Panc1 (cell line): ENCODE results near the gene PRLH. TPM values are rescaled to one million over a fixed set of nuclear protein-coding genes. Genes with fewer than 3 reads are reported as not detected.

ENCODE experiments used
- ATAC-seq: fragments of 200-7000 bp; cut with Tn5 transposase; 2 replicates; pipeline ENCODE4 v1.9.1; 2020; ENCODE audit warnings: mild to moderate bottlenecking, moderate library complexity
- BruUV-seq: library from RNA; stranded (reverse); fragments of 400-500 nt; replicated peaks from 2 replicates; lab custom pipeline; 2021; lab: Mats Ljungman, UMichigan
- CTCF ChIA-PET: fragments of 300-600 bp; sonication (Branson Sonifier 250); formaldehyde crosslinking; loops from one replicate; lab custom pipeline; 2022; ENCODE audit warnings: antibody characterized with exemption; lab: Charles Lee
- POLR2A ChIA-PET: fragments of 300-600 bp; sonication (Branson Sonifier 250); formaldehyde crosslinking; loops from one replicate; lab custom pipeline; 2022; ENCODE audit warnings: antibody characterized with exemption; lab: Charles Lee
- DNase-seq: peaks from one replicate; pipeline ENCODE4 v3.0.0-alpha.2; 2010; ENCODE audit warnings: low read depth, low spot score
- H3K27ac ChIP-seq: 2 replicates; pipeline ENCODE4 v1.5.1; 2011; ENCODE audit warnings: mild to moderate bottlenecking, low read length, inconsistent platforms
- H3K27me3 ChIP-seq: fragments of 200-500 bp; sonication (Bioruptor generic); 2 replicates; pipeline ENCODE4 v1.6.0; 2014; ENCODE audit warnings: low read length, inconsistent platforms; ENCODE audit not compliant: control insufficient read depth, insufficient read depth
- H3K36me3 ChIP-seq: fragments of 200-500 bp; sonication (Bioruptor generic); 2 replicates; pipeline ENCODE4 v1.5.1; 2014; ENCODE audit warnings: inconsistent platforms, mild to moderate bottlenecking, low read length, moderate library complexity; ENCODE audit not compliant: control insufficient read depth, insufficient read depth
- H3K4me1 ChIP-seq: 2 replicates; pipeline ENCODE4 v1.5.1; 2011; ENCODE audit warnings: inconsistent platforms, mild to moderate bottlenecking, low read length, moderate library complexity; ENCODE audit not compliant: control insufficient read depth, insufficient read depth
- H3K4me3 ChIP-seq, 2 experiments: 2 replicates each; pipeline ENCODE4 v1.5.1; 2011 to 2012; ENCODE audit warnings: low read depth in 2 of 2, low read length in 2 of 2, mild to moderate bottlenecking in 2 of 2, inconsistent platforms in 1 of 2, moderate library complexity in 1 of 2
- H3K9me3 ChIP-seq: fragments of 200-500 bp; sonication (Bioruptor generic); 2 replicates; pipeline ENCODE4 v1.5.1; 2014; ENCODE audit warnings: low read depth, mild to moderate bottlenecking, inconsistent platforms, low read length, moderate library complexity; ENCODE audit not compliant: control insufficient read depth, insufficient read depth
- CTCF ChIP-seq: fragments of 450-650 bp; IDR thresholded peaks from 2 replicates; pipeline ENCODE4 v1.5.1; 2017; ENCODE audit warnings: mild to moderate bottlenecking
- POLR2AphosphoS5 ChIP-seq: IDR thresholded peaks from 2 replicates; pipeline ENCODE4 v1.6.1; 2012; ENCODE audit warnings: mild to moderate bottlenecking, low read depth, low read length, moderate library complexity
- REST ChIP-seq, 2 experiments: IDR thresholded peaks; 2 replicates each; pipeline ENCODE4 v1.6.1; 2011 to 2012; ENCODE audit warnings: low read depth in 2 of 2, control low read depth in 1 of 2, low read length in 1 of 2, mild to moderate bottlenecking in 1 of 2, moderate library complexity in 1 of 2; ENCODE audit not compliant: insufficient read depth in 1 of 2
- SIN3A ChIP-seq: IDR thresholded peaks from 2 replicates; pipeline ENCODE4 v1.6.1; 2012; ENCODE audit warnings: low read depth, mild to moderate bottlenecking, low read length, moderate library complexity, borderline replicate concordance; ENCODE audit not compliant: insufficient read depth
- TCF7L2 ChIP-seq: IDR thresholded peaks from 2 replicates; pipeline ENCODE4 v1.6.1; 2011; ENCODE audit warnings: mild to moderate bottlenecking, low read depth, low read length, inconsistent platforms
- in situ Hi-C: cut with HindIII; loops from 2 replicates; pipeline ENCODE4 v1.10.0; 2016; ENCODE audit warnings: low sequenced_read_pairs, low pct_unique_long_range_greater_than_20kb
- intact Hi-C: fragments of 100-400 bp; cut with micrococcal nuclease; formaldehyde crosslinking; loops from one replicate; pipeline ENCODE4 v1.10.0; 2022; ENCODE audit not compliant: unreplicated experiment
- total RNA-seq: library from RNA; stranded (reverse); gene quantifications from one replicate; pipeline ENCODE4 v1.2.1, GENCODE V29; 2021; ENCODE audit not compliant: unreplicated experiment

PRLH gene
- total RNA-seq, 1 experiment from 2014 or later: not detected

GRCh38 chr2:237565974-237566373 is 400 bp upstream of the PRLH start:
- in situ Hi-C loops: no loop called here
- no peaks in the 10 kb centered on the region for H3K9me3 ChIP-seq
- ATAC-seq (no peak), DNase-seq (no peak)
- no peaks in the 10 kb centered on the region for H3K36me3 ChIP-seq
- no peaks in the 10 kb centered on the region for H3K27me3 ChIP-seq
- H3K4me1 ChIP-seq: no peaks in the 10 kb centered on the region
- BruUV-seq: no TSS peak
- no peak overlapping the region for H3K27ac ChIP-seq
- ChIA-PET POLR2A (no interaction called here), CTCF (no interaction called here)
- H3K4me3 ChIP-seq: no peak overlapping the region
- intact Hi-C loops: no loop called here
- TF ChIP-seq CTCF (no peak), REST (IDR thresholded peaks at IDR 0.05; ENCODE audit: insufficient read depth in 1 of 2, low read depth in 2 of 2, low read length in 1 of 2) (no peak), TCF7L2 (no peak)

- Histone ChIP-seq H3K9me3 (no peaks in the 10 kb centered on the region), H3K27me3 (no peaks in the 10 kb centered on the region), H3K27ac (no peak overlapping the region), H3K4me1 (peaks cover 5% of the 10 kb centered on the region), H3K4me3 (no peak overlapping the region), H3K36me3 (no peaks in the 10 kb centered on the region)
- in situ Hi-C loops (no loop called here), intact Hi-C loops (no loop called here)
- DNase-seq: no peak
- no TSS peak for BruUV-seq
- ChIA-PET CTCF (no interaction called here), POLR2A (no interaction called here)
- ATAC-seq: no peak
- TF ChIP-seq POLR2AphosphoS5 (no peak), TCF7L2 (no peak), SIN3A (no peak)
Observed at GRCh38 chr2:237567276-237568029, 1.1 kb downstream of the PRLH start.

GRCh38 chr2:237568121-237568660 is 1.8 kb downstream of the PRLH start:
- in situ Hi-C loops (no loop called here), intact Hi-C loops (no loop called here)
- H3K27ac ChIP-seq: no peak overlapping the region
- H3K4me3 ChIP-seq: no peak overlapping the region
- H3K9me3 ChIP-seq: no peaks in the 10 kb centered on the region
- ChIA-PET POLR2A (no interaction called here), CTCF (no interaction called here)
- H3K27me3 ChIP-seq: no peaks in the 10 kb centered on the region
- peaks cover 9% of the 10 kb centered on the region for H3K4me1 ChIP-seq
- TF ChIP-seq CTCF (no peak), POLR2AphosphoS5 (no peak), SIN3A (no peak), TCF7L2 (no peak), REST (IDR thresholded peaks at IDR 0.05; ENCODE audit: insufficient read depth in 1 of 2, low read depth in 2 of 2, low read length in 1 of 2) (no peak)
- ATAC-seq: no peak
- H3K36me3 ChIP-seq: no peaks in the 10 kb centered on the region
- no TSS peak for BruUV-seq
- DNase-seq: no peak
